Body of pancreas (tissue), 4 donors: ENCODE results near the gene ATXN7L1. TPM values are rescaled to one million over a fixed set of nuclear protein-coding genes. Genes with fewer than 3 reads are reported as not detected.

ENCODE experiments used
- ATAC-seq: fragments of 150-250 bp; one replicate; pipeline ENCODE4 v1.9.1; 2016
- DNase-seq, 4 donors: peaks; one replicate each; pipeline ENCODE4 v3.0.0-alpha.2; 2019
- H3K27ac ChIP-seq, 4 donors: fragments of 200-600 bp; sonication (generic); 1 replicate in 3 of 4; 2 replicates in 1 of 4; pipeline versions ENCODE4 v1.5.1 to v1.6.1; 2016 to 2019; ENCODE audit warnings: mild to moderate bottlenecking in 1 of 4, mixed read lengths in 1 of 4, moderate library complexity in 1 of 4
- H3K27me3 ChIP-seq, 2 donors: fragments of 200-600 bp; sonication (generic); one replicate each; pipeline ENCODE4 v1.6.0; 2016; ENCODE audit warnings: mild to moderate bottlenecking in 1 of 2
- H3K36me3 ChIP-seq, 2 donors: fragments of 200-600 bp; sonication (generic); replicated peaks in 1 of 2; 2 replicates each; pipeline ENCODE4 v1.5.1; 2016; ENCODE audit warnings: low read depth in 2 of 2; ENCODE audit not compliant: insufficient read depth in 1 of 2
- H3K4me1 ChIP-seq: fragments of 200-600 bp; sonication (generic); one replicate; pipeline ENCODE4 v1.6.0; 2016
- H3K4me3 ChIP-seq, 2 donors: fragments of 200-600 bp; sonication (generic); 1 replicate in 1 of 2; 2 replicates in 1 of 2; pipeline ENCODE4 v1.5.1; 2016 to 2019
- H3K9me3 ChIP-seq, 3 donors: fragments of 200-600 bp; sonication (generic); 1 replicate in 2 of 3; 2 replicates in 1 of 3; pipeline ENCODE4 v1.5.1; 2016
- POLR2A ChIP-seq, 3 donors: fragments of 450-650 bp; IDR thresholded peaks; one replicate each; pipeline ENCODE4 v1.6.1; 2016; ENCODE audit warnings: antibody characterized with exemption in 3 of 3, mild to moderate bottlenecking in 2 of 3
- WGBS, 2 donors: methylation state at CpG; one replicate each; pipeline ENCODE4 v1.1.5; 2017; 5-methylcytosine and 5-hydroxymethylcytosine counted together
- intact Hi-C: fragments of 100-400 bp; cut with DNase I; formaldehyde crosslinking; loops from one replicate; pipeline ENCODE4 v1.15.1; 2023
- total RNA-seq, 2 donors: library from RNA; depleted of rRNA; stranded (reverse); fragments of >200 nt; gene quantifications; one replicate each; pipeline ENCODE4 v1.1.0, GENCODE V29; 2016
- TF ChIP-seq, protein P1 (sequence below), 7 experiments: fragments of 450-650 bp in 4 of 7; fragments of 200-600 bp in 3 of 7; sonication (generic) in 3 of 7; IDR thresholded peaks; one replicate each; pipeline ENCODE4 v1.5.1; 2016 to 2019; ENCODE audit warnings: antibody characterized with exemption in 7 of 7

The ATXN7L1 gene
- total RNA-seq, 2 donors from 2014 or later, result 6.6 to 8.0 TPM

DNA sequence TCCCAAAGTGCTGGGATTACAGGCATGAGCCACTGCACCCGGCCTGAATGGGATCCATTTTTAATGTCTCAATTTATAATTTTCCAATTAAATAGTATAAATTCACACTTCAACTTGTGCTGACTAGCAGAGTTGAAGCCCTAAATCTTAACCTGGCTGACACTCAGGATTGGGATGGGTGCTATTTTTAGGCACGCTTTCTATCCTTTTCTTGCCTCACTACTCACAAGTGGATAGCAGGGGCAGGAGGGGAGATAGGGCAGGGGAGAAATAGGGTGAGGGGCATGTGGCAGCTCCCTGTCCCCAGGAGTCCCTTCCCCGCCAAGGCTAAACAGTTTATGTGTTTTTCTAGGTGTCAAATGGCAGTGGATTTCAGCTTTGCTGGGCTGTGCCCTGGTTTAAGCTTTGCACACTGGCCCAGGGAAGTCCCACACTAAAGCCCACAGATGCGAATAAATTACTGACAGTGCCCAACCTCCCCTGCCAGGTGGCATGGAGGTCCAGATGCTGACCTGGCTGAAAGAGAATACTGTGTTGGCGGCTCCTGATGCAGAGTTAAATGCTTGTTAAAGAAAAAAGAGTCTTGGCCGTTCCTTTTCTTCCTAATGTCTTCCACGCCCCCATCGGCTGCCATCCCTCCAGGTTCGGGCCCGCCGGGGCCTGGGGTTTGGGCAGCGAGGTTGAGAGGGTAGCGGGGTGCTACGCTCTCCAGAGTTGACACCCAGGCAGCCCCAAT is 259.0 kb downstream of the ATXN7L1 start:
- intact Hi-C loops, result no loop called here
- no peak for ATAC-seq
- no peak for DNase-seq
- no peak for TF ChIP-seq POLR2A (IDR thresholded peaks at IDR 0.05)
- TF ChIP-seq, protein P1, sequence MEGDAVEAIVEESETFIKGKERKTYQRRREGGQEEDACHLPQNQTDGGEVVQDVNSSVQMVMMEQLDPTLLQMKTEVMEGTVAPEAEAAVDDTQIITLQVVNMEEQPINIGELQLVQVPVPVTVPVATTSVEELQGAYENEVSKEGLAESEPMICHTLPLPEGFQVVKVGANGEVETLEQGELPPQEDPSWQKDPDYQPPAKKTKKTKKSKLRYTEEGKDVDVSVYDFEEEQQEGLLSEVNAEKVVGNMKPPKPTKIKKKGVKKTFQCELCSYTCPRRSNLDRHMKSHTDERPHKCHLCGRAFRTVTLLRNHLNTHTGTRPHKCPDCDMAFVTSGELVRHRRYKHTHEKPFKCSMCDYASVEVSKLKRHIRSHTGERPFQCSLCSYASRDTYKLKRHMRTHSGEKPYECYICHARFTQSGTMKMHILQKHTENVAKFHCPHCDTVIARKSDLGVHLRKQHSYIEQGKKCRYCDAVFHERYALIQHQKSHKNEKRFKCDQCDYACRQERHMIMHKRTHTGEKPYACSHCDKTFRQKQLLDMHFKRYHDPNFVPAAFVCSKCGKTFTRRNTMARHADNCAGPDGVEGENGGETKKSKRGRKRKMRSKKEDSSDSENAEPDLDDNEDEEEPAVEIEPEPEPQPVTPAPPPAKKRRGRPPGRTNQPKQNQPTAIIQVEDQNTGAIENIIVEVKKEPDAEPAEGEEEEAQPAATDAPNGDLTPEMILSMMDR (IDR thresholded peaks at IDR 0.05), result no peak
- peaks cover 0 to 9% of the 10 kb centered on the region in 2 donors for H3K36me3 ChIP-seq
- H3K4me3 ChIP-seq, result no peak overlapping the region
- no peaks in the 10 kb centered on the region for H3K27me3 ChIP-seq
- no peaks in the 10 kb centered on the region for H3K4me1 ChIP-seq
- 97 to 98% methylated on average over 13 of the region's 14 CpGs for WGBS, 2 donors
- no peaks in the 10 kb centered on the region for H3K9me3 ChIP-seq
- H3K27ac ChIP-seq, result no peak overlapping the region

DNA sequence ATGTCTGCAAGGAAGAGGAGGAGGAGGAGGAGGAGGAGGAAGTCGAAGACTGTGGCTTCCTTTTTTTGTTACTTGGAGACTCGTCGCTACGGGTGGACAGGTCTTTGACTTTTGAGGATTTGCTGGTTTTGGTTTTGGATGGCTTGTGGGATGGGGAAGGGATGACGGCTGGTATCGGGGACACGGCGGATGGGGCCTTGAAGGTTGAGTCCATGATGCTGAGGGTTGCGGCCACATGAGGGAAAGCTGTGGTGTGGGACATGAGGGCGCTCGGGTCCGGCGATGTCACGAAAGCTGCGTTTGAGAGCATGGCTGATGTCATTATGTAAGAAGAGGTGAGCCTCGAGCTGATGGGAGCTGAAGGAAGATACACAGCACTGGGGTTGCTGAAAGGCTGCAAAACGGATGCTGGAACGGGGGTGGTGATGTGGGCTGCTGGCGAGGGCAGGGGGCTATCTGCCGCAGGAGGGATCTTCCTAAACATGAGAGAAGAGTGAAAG is 262.0 kb downstream of the ATXN7L1 start:
- H3K27me3 ChIP-seq, result no peaks in the 10 kb centered on the region
- ATAC-seq (no peak), DNase-seq (no peak)
- H3K9me3 ChIP-seq, result no peaks in the 10 kb centered on the region
- 91 to 94% methylated on average over 20 of the region's 20 CpGs for WGBS, 2 donors
- peaks cover 0 to 9% of the 10 kb centered on the region in 2 donors for H3K36me3 ChIP-seq
- H3K27ac ChIP-seq, result no peak overlapping the region
- TF ChIP-seq, protein P1 (IDR thresholded peaks at IDR 0.05), result no peak
- TF ChIP-seq POLR2A (IDR thresholded peaks at IDR 0.05), result no peak
- H3K4me3 ChIP-seq, result no peak overlapping the region
- intact Hi-C loops, result no loop called here
- no peaks in the 10 kb centered on the region for H3K4me1 ChIP-seq

DNA sequence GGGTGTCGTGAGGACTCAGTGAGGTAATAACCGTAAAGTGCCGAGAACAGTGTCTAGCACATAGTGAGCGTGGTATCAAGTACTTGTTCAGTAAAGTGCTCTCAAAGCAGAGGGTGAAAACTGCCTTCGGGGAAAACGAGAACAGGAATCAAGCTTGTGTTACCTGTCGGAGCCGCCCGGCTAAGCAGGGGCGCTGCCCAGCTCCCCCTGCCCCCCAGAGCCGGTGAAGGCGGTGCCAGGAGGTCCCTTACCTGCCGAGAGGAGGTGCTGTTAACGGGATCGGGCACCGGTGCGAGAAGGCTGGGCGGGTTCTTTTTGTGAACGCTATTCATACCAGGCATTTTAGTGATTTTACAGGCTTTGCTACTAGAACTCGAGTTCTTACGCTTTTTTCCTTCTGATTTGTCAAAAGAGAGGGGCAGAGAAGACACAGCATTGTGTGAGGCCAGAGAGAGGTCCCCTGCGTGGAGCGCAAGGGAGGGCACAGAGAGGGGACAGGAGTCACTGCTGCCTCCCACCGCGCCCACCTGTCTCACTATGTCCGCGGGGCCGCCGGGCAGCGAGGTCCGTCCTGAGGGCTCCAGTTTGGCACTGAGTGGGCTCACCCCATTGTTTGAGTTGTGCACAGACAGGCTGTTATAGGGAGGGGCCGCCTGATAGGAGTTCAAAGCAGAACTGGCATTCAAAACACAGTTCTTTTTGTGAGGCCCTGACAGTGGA is 262.6 kb downstream of the ATXN7L1 start:
- no peak for TF ChIP-seq POLR2A (IDR thresholded peaks at IDR 0.05)
- TF ChIP-seq, protein P1 (IDR thresholded peaks at IDR 0.05), result no peak
- Histone ChIP-seq H3K4me3 (no peak overlapping the region), H3K27me3 (no peaks in the 10 kb centered on the region), H3K9me3 (no peaks in the 10 kb centered on the region), H3K27ac (no peak overlapping the region), H3K36me3 (peaks cover 0 to 8% of the 10 kb centered on the region in 2 donors), H3K4me1 (no peaks in the 10 kb centered on the region)
- DNase-seq (no peak), ATAC-seq (no peak)
- intact Hi-C loops, result no loop called here
- WGBS, 2 donors, result 92% methylated on average over 22 to 31 of the region's 32 CpGs

DNA sequence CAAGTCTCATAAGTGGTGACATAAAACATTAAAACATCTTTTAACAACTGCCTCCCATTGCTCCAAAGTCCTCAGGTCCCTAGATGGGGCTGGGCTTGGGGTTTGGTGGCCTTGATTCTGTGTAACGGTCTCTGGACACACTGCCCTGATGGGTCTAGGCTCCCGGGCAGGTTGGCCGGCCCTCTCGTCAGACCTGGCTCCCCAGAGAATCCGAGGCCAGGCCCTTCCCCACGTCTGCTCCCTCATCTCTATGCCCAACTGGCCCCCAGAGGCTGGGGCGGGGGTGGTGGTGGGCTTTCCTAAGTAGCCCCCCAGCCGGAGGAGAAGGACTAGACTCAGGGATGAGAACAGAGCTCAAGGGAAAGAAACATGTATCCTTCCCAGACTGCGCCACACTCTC is 263.6 kb downstream of the ATXN7L1 start:
- TF ChIP-seq POLR2A (IDR thresholded peaks at IDR 0.05), result no peak
- TF ChIP-seq, protein P1 (IDR thresholded peaks at IDR 0.05), result no peak
- no peak overlapping the region for H3K4me3 ChIP-seq
- H3K9me3 ChIP-seq, result no peaks in the 10 kb centered on the region
- no peaks in the 10 kb centered on the region for H3K4me1 ChIP-seq
- 90 to 92% methylated on average over 6 to 9 of the region's 9 CpGs for WGBS, 2 donors
- intact Hi-C loops, result no loop called here
- DNase-seq (no peak), ATAC-seq (no peak)
- H3K27me3 ChIP-seq, result no peaks in the 10 kb centered on the region
- H3K36me3 ChIP-seq, result peaks cover 0 to 7% of the 10 kb centered on the region in 2 donors
- H3K27ac ChIP-seq, result no peak overlapping the region
